CD4-positive, alpha-beta T cell treated with Interleukin-15 for 4 hours (primary cell): ENCODE results near the gene LRRK1.

Source experiments
- DNase-seq: peaks from one replicate; pipeline ENCODE4 v3.0.0-alpha.2; 2020; ENCODE audit warnings: low spot score

The LRRK1 gene

DNA sequence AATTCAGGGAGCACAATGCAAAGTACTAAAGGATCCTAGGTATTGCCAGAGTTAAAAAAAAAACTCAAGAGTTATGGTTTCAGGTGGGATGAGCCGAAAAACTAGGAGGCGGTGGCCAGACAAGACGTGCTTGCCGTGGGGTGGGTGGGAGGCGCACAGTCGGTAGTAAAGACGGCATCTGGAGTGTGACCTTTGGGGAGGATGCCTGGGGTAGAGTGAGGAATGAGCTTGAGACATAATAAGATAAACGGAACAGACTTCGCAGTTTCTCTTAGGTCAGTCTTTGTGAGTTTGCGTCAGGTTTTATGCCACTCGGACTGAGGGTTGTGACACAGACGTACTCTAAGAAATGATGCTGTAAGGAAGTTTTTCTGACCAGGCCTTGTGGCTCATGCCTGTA lies 139.6 kb downstream of the LRRK1 start:
- DNase-seq = no peak

DNA sequence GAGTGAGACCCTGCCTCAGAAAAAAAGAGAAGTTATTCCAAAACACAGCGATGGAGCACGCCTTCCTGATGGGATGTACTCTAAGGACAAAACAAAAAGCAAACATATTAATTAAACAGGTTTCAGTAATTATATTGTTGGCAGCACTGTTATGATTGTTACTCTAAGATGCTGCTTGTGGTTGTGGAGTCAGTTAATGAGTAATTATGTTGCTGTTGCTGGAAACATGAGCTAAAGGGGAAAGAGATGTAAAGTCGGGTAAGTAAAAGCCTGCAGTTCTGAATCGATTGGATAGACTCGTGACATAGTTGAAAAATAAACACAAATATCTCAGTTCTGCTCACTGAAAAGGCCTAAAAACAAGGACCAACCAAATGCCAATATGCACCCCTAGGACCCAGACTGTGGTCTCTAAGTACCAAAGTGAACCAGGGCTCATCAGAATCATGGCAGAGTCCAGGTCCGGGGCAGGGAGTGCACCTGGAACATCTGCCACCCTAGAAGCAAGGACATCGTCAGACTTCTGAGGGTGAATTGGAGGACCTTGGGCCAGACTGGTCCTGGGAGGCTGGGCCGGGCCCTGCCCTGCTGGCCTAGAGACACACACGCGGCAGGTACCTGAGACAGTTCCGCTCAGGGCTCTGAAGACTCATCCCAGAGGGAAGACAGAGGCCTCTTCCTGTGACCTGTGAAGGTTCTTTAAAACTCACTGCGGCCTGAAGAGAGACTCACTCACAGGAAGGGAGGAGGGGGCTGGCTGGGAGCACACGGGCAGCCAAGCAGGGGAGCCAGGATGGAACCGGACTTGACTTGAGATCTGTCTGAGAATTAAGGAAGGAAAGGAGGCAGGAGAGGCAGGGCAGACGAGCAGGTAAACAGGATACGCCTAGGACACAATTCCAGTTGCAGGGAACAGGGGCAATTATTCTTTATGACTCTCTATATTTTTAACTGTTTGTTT lies 140.5 kb downstream of the LRRK1 start:
- DNase-seq = no peak

GRCh38 chr15:101060576-101061551 lies 141.7 kb downstream of the LRRK1 start:
- no peak for DNase-seq

DNA sequence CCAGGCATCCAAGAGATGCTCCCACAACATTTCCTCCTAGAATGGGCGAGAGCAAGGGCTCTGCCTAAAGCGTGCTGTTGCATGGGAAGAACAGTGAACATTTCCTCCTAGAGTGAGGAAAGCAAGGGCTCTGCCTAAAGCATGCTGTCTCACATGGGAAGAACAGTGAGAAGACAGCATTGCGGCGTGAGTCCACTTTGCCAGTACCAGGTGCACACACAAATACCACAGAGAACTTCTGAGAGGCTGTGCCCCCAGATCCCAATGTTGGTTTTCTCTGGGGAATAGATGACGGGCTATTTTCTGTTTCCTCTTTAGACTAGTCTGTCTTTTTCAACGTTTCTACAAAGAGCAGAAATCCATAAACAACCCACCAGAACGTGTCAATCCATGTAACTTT lies 142.9 kb downstream of the LRRK1 start:
- no peak for DNase-seq

- DNase-seq = no peak
Measured at GRCh38 chr15:101062471-101063171, 143.5 kb downstream of the LRRK1 start.

DNA sequence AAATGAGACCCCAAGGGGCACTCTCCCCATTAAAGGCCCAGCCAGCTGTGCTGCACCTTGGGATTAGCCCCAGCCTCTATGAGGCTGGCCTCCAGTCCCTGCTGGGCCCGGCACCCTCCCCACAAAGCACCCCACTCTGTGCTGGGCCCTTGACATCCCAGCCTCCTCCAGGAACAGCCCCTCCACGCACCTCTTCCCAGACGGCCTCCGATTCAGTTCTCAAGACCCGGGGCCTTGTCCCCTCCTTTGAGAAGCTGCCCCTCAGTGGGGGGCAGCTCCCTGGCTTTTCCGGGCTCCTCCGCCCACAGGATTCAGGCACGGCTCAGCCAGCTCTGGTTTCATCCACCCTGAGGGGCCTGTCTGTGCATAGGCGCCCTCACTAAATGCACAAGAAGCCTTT lies 144.1 kb downstream of the LRRK1 start:
- DNase-seq = no peak

GRCh38 chr15:101063891-101064794 lies 145.0 kb downstream of the LRRK1 start:
- DNase-seq = no peak

GRCh38 chr15:101064795-101065569 lies 145.8 kb downstream of the LRRK1 start:
- DNase-seq = no peak

- no peak for DNase-seq
Measured at GRCh38 chr15:101065570-101066221, 146.5 kb downstream of the LRRK1 start.

GRCh38 chr15:101066501-101067408 lies 147.6 kb downstream of the LRRK1 start:
- no peak for DNase-seq

DNA sequence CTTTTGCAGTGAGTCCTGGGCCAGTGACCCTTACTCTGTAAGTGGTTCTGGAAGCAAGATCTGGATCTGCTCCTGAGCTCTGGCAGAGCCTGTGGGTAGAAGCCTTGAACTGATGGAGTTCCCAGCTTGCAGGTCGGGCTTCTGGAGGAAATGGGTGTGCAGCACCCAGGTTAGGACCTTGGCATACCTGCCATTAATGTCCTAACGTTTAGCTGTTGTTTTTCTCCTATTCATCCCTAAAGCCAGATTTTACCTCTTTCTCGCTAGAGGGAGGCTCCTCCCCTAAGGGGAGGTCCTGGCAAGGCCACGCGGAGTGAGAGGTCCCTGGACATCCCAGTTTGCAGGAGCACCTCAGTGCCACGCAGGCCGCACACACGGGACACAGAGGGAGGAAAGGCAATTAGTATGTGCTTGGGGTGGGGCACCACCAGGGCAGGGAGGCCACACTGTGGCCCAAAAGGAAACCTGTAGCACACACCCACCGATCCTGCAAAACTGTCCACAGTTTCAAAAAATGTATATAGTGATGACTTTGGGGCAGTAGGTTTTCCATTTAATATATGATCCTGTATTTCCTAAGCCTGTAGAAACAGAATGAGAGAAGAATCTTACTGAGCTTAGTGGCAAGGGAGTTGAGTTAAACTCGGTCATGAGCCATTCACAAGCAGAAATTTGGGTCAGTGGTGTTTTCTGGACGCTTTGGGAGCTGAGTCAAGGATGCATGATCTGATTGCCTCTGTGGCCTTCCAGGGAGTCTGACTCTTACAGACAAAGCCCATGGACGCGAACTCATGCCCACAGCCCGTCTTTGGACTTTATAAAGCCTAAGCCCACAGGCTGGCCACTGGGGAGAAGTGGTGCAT lies 148.7 kb downstream of the LRRK1 start:
- no peak for DNase-seq

DNA sequence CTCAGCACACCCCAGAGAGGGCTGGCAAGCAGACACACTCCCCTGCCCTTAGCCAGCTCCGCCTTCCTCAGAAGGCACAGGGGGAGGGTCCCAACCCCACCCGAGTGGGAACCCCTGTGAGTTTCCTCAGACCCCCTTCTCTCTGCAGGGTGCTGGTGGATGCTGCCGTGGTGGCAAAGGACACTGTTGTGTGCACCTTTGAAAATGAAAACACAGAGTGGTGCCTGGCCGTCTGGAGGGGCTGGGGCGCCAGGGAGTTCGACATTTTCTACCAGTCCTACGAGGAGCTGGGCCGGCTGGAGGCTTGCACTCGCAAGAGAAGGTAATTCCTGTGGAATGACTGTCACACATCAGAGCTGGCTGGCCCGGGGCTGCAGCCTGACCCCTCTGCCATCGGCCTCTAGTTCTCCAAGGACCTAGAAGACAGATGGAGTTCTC lies 149.4 kb downstream of the LRRK1 start:
- DNase-seq = no peak

DNA sequence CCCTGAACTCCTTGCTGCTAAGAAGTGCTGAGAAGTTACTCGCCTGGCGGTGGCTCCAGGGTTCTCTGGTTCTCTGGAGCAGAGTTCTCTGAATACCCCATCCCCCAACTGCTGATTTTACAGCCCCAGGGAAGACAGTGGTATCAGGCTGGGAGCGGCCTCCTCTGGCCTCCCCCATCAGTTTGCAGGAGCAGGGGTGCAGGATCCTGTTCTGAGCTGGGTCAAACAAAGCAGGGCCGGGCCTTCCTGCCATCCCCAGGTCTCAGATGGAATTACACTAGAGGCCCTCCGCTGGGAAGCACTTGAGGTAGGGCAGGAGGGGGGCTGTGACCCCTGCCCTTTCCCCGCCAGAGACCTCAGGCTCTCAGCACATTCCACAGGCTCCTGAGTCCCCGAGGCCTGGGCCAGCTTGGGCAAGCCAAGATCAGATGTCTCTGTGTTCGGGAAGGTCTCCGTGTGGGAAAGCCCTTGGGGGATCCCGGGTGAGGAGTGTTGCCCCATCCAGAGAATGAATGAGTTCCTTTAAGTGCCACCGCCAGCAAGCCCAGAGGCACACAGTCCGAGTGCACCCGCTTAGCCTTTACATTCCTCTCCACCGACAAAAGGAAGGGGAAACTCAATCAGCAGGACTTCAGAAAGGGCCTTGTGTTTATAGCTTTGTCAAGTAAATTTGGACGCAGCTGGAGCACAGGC lies 149.9 kb downstream of the LRRK1 start:
- no peak for DNase-seq

DNA sequence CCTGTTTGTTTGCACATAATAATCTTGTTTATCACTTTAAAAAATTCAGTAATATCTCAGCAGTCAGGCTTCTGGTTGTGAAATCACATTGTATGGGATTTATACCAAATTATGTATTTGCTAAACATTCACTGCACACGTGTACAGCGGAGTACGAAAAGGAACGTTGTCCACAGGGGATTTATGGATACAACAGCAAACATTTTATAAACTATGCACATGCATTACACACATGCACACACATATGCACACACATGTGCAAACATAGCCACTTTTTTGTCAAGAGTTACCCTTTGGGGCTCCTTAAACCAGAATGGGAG lies 150.5 kb downstream of the LRRK1 start:
- DNase-seq = no peak

DNA sequence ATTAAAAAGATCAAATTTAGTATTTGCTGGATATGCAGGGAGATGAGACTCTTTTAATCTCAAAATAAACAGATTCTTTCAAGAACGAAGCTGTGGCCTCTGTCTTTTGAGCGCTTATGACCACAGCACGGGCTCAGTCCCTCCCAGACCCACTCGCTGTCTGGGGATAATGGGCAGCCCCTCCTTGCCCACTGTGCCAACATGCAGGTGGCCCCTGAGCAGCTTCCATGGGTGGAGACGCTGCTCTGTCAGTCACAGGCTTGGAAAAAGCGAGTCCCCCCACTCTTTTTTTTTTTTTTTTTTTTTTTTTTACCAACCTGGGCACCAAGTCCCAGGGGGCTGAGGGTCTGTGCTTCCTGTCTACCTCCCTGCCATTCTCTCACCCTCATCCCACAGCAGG lies 150.9 kb downstream of the LRRK1 start:
- no peak for DNase-seq

- no peak for DNase-seq
Measured at GRCh38 chr15:101070502-101071273, 151.5 kb downstream of the LRRK1 start.
